ENCODE results near the gene LTBP1. TPM values are rescaled to one million over a fixed set of nuclear protein-coding genes. Genes with fewer than 3 reads are reported as not detected.

LTBP1 gene
- total and polyA plus RNA-seq, 2 experiments from 2014 or later, result 15.7 to 49.8 TPM

DNA sequence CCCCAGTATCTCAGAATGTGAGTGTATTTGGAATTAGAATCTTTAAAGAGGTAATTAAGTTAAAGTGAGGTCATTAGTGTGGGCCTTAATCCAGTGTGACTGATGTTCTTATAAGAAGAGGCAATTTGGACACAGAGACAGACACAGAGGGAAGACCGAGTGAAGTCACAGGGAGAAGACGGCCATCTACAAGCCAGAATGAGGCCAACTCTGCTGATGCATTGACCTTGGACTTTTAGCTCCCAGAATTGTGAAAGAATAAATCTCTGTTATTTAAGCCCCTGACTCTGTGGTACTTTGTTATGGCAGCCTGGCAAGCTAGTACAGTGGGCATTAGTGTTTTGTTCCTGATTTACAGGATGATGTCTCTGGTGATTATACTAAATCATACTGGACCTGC is 64.6 kb downstream of the LTBP1 start:
- no peaks in the 10 kb centered on the region for H3F3A ChIP-seq (replicated peaks; ENCODE audit: low read depth)
- Mint-ChIP-seq H3K9me3 (no peaks in the 10 kb centered on the region), H3K27me3 (ENCODE audit: insufficient read depth, low read depth, poor library complexity) (peaks cover 3% of the 10 kb centered on the region), H3K4me3 (no peak overlapping the region), H3K27ac (no peak overlapping the region), H3K4me1 (peaks cover 10% of the 10 kb centered on the region; the same call in 2 of the 3 replicates), H3K36me3 (ENCODE audit: low read depth) (no peaks in the 10 kb centered on the region)
- H3K9me2 ChIP-seq (ENCODE audit: insufficient read depth), result no peaks in the 10 kb centered on the region
- H3K36me3 ChIP-seq (ENCODE audit: insufficient read depth), result no peaks in the 10 kb centered on the region
- no peak overlapping the region for H3K4me3 ChIP-seq
- no peaks in the 10 kb centered on the region for H3K79me2 ChIP-seq (replicated peaks; ENCODE audit: insufficient read depth)
- H3K4me1 ChIP-seq (ENCODE audit: insufficient read depth), result peaks cover 12% of the 10 kb centered on the region; the same call in 1 of the 2 replicates
- no peak overlapping the region for H2AFZ ChIP-seq
- no peak overlapping the region for H3K27ac ChIP-seq (ENCODE audit: low read depth)
- DNase-seq (ENCODE audit: low spot score), result no peak
- H3K4me2 ChIP-seq, result no peak overlapping the region
- no peaks in the 10 kb centered on the region for H4K20me1 ChIP-seq (replicated peaks; ENCODE audit: insufficient read depth)
- ATAC-seq, result no peak
- TF ChIP-seq POLR2AphosphoS5 (IDR thresholded peaks at IDR 0.05; ENCODE audit: low read depth) (no peak), ZNF114 (CRISPR knock-in tag; IDR thresholded peaks at IDR 0.05) (no peak), EZH2phosphoT487 (IDR thresholded peaks at IDR 0.05; ENCODE audit: unreplicated experiment) (no peak), EZH2 (IDR thresholded peaks at IDR 0.05; ENCODE audit: low read depth, unreplicated experiment) (no peak)
- TF ChIP-seq, protein P1, sequence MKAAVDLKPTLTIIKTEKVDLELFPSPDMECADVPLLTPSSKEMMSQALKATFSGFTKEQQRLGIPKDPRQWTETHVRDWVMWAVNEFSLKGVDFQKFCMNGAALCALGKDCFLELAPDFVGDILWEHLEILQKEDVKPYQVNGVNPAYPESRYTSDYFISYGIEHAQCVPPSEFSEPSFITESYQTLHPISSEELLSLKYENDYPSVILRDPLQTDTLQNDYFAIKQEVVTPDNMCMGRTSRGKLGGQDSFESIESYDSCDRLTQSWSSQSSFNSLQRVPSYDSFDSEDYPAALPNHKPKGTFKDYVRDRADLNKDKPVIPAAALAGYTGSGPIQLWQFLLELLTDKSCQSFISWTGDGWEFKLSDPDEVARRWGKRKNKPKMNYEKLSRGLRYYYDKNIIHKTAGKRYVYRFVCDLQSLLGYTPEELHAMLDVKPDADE (IDR thresholded peaks at IDR 0.05), result no peak
- no peaks in the 10 kb centered on the region for H3K27me3 ChIP-seq (ENCODE audit: insufficient read depth)

GRCh38 chr2:33011941-33012340 is 65.2 kb downstream of the LTBP1 start:
- Mint-ChIP-seq H3K4me1 (peaks cover 10% of the 10 kb centered on the region; the same call in 2 of the 3 replicates), H3K4me3 (no peak overlapping the region), H3K9me3 (no peaks in the 10 kb centered on the region), H3K36me3 (ENCODE audit: low read depth) (no peaks in the 10 kb centered on the region), H3K27ac (no peak overlapping the region), H3K27me3 (ENCODE audit: insufficient read depth, low read depth, poor library complexity) (peaks cover 3% of the 10 kb centered on the region)
- Histone ChIP-seq H3K4me2 (no peak overlapping the region), H3K27ac (ENCODE audit: low read depth) (no peak overlapping the region), H3K27me3 (ENCODE audit: insufficient read depth) (no peaks in the 10 kb centered on the region), H3K36me3 (ENCODE audit: insufficient read depth) (no peaks in the 10 kb centered on the region), H3K4me3 (no peak overlapping the region), H3F3A (replicated peaks; ENCODE audit: low read depth) (no peaks in the 10 kb centered on the region), H3K4me1 (ENCODE audit: insufficient read depth) (peaks cover 12% of the 10 kb centered on the region; the same call in 1 of the 2 replicates), H2AFZ (no peak overlapping the region), H3K9me2 (ENCODE audit: insufficient read depth) (no peaks in the 10 kb centered on the region), H4K20me1 (replicated peaks; ENCODE audit: insufficient read depth) (no peaks in the 10 kb centered on the region), H3K79me2 (replicated peaks; ENCODE audit: insufficient read depth) (no peaks in the 10 kb centered on the region)
- DNase-seq (ENCODE audit: low spot score), result no peak
- ATAC-seq, result no peak
- TF ChIP-seq ZNF331 (CRISPR knock-in tag; IDR thresholded peaks at IDR 0.05; ENCODE audit: low read depth) (no peak), STAT1 (IDR thresholded peaks at IDR 0.05; ENCODE audit: unreplicated experiment) (no peak), CTCF (conservative IDR thresholded peaks at IDR 0.05; ENCODE audit: low read depth in 2 of 2) (no peak), CREB1 (CRISPR knock-in tag; IDR thresholded peaks at IDR 0.05; ENCODE audit: low read depth) (no peak), EZH2 (IDR thresholded peaks at IDR 0.05; ENCODE audit: low read depth, unreplicated experiment) (no peak), REST (IDR thresholded peaks at IDR 0.05; ENCODE audit: unreplicated experiment) (no peak), EZH2phosphoT487 (IDR thresholded peaks at IDR 0.05; ENCODE audit: unreplicated experiment) (no peak)
- TF ChIP-seq, protein P1 (IDR thresholded peaks at IDR 0.05), result no peak

Data from GM23338 (cell line).